IPS-20b (cell line): ENCODE measurements around the gene NBPF4.
A peak's percentile ranks its signal among the peaks of the same experiment; 100 is the strongest.
"Not testable (repeated sequence)": the region's sequence is repeated elsewhere in the genome, so short reads cannot be mapped to it uniquely, and the experiment has no call there.

Source experiments
- H3K27ac ChIP-seq: one replicate; pipeline ENCODE4 v1.5.1; 2013; ENCODE audit warnings: low read length
- H3K27me3 ChIP-seq: 2 replicates; pipeline ENCODE4 v1.6.1; 2013; ENCODE audit warnings: mild to moderate bottlenecking, low read length, inconsistent platforms; ENCODE audit not compliant: insufficient read depth
- H3K36me3 ChIP-seq: 2 replicates; pipeline ENCODE4 v1.6.1; 2013; ENCODE audit warnings: low read depth, mild to moderate bottlenecking, inconsistent platforms, low read length, moderate library complexity; ENCODE audit not compliant: insufficient read depth
- H3K4me1 ChIP-seq: 2 replicates; pipeline ENCODE4 v1.6.1; 2013; ENCODE audit warnings: mild to moderate bottlenecking, control low read depth, inconsistent platforms, low read length, moderate library complexity; ENCODE audit not compliant: insufficient read depth
- H3K4me3 ChIP-seq: 2 replicates; pipeline ENCODE4 v1.5.1; 2013; ENCODE audit warnings: mild to moderate bottlenecking, low read length, inconsistent platforms
- H3K9ac ChIP-seq: 2 replicates; pipeline ENCODE4 v1.6.1; 2013; ENCODE audit warnings: low read depth, mild to moderate bottlenecking, inconsistent platforms, low read length, moderate library complexity
- H3K9me3 ChIP-seq: 2 replicates; pipeline ENCODE4 v1.6.1; 2013; ENCODE audit warnings: mild to moderate bottlenecking, low read depth, low read length, inconsistent platforms; ENCODE audit not compliant: insufficient read depth

NBPF4 gene

DNA sequence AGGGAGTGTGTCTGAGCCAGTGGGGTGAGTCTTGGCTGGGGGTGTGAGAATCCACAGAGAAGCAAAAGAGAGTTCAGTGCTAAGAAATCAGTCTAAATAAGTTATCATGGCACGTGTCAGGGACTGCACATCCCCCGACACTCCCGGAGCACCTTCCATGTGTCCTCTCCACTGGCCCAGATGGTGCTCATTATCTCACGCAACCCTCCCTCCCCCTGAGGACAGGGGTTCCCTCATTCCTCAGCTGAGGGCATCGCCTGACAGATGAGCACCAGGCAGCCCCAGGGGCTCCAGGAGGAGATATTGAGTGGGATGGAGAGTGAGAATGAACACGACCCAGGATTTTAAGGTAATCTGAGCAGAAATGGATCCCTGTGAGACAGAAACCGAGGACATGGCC, 16.1 kb downstream of the NBPF4 start:
- not testable (repeated sequence) for H3K36me3 ChIP-seq, H3K27me3 ChIP-seq, H3K9me3 ChIP-seq, H3K9ac ChIP-seq, H3K4me3 ChIP-seq, H3K27ac ChIP-seq, H3K4me1 ChIP-seq

DNA sequence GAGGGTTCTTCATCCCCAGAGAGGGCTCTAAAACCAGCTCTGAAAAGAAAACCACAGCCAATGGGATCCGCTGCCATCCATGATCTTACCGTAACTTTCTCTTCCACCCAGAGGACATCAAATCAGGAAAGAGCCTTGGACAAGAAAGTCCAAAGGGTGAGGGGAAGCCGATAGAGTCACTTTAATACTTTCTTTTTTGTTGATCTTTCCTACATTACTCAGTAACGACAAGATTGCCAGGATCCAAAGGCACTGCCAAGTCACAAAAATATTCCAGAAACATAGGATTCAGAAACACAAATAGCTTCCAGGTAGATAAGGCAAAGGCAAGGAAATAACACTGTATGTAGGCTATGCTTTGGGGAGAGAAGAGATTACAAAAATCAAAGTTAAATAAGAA, 17.0 kb downstream of the NBPF4 start:
- not testable (repeated sequence) for H3K27ac ChIP-seq, H3K9me3 ChIP-seq, H3K4me3 ChIP-seq, H3K9ac ChIP-seq, H3K4me1 ChIP-seq, H3K27me3 ChIP-seq, H3K36me3 ChIP-seq

DNA sequence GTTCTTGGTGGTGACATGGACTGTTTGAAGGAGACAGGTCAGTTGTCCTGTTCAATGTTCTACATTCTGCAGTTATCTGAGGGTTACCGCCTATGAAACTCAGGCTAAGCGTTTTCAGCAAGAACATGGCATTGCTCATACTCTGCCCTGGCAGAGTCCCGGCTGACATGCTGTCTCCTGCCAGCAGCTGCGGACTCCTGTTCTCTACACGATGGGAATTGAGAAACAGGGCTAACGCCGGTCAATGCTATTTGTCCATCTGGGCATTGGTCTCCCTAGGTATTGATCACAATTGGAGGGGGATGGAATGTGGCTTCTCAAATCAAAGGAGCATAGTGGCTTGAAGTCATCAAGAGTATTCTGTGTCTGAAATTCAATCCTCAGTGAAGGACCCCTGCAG, 20.6 kb downstream of the NBPF4 start:
- H3K9ac ChIP-seq, H3K9me3 ChIP-seq, H3K4me1 ChIP-seq, H3K27ac ChIP-seq, H3K4me3 ChIP-seq, H3K27me3 ChIP-seq, H3K36me3 ChIP-seq: not testable (repeated sequence)

DNA sequence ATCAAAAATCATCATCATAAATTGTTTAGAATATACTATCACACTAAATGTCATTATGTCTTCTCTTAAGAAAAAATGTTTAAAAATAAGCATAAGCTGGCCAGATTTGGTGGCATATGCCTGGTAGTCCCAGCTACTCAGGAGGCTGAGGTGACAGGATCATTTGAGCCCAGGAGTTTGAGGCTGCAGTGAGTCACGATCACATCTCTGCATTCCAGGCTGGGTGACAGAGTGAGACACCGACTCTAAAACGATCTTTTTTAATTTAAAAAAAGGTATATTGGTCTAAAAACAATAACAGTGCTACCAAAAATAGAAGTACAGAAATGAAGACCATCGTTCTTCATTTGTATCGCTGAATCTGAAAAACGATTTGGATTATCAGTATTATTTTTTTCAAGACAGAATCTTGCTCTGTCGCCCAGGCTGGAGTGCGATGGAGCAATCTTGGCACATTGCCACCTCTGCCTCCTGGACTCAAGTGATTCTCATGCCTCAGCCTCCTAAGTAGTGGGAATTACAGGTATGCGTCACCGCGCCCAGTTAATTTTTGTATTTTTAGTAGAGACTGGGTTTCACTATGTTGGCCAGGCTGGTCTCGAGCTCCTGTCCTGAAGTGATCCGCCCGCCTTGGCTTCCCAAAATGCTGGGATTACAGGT, 26.2 kb downstream of the NBPF4 start:
- not testable (repeated sequence) for H3K9me3 ChIP-seq, H3K4me1 ChIP-seq, H3K36me3 ChIP-seq, H3K27me3 ChIP-seq, H3K9ac ChIP-seq, H3K27ac ChIP-seq, H3K4me3 ChIP-seq

DNA sequence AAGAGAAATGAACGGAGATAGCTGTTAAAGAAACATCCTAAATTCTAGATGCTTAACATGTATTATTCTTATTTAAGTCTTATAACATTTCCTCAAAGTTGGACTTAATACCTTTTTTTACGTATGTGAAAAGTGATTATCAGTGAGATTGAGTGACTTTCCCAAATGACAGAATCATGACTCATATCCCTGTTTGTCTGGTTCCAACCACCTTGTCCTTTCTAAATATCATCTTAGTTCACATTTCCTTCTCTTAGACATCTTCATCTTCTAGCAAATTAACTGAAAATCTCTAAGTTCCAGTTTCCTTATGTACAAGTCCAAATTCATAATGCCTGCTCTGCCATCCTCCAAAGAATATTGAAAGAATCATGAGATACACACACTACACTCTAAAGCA, 26.9 kb downstream of the NBPF4 start:
- H3K9me3 ChIP-seq, H3K4me3 ChIP-seq, H3K9ac ChIP-seq, H3K36me3 ChIP-seq, H3K27ac ChIP-seq, H3K27me3 ChIP-seq, H3K4me1 ChIP-seq: not testable (repeated sequence)

DNA sequence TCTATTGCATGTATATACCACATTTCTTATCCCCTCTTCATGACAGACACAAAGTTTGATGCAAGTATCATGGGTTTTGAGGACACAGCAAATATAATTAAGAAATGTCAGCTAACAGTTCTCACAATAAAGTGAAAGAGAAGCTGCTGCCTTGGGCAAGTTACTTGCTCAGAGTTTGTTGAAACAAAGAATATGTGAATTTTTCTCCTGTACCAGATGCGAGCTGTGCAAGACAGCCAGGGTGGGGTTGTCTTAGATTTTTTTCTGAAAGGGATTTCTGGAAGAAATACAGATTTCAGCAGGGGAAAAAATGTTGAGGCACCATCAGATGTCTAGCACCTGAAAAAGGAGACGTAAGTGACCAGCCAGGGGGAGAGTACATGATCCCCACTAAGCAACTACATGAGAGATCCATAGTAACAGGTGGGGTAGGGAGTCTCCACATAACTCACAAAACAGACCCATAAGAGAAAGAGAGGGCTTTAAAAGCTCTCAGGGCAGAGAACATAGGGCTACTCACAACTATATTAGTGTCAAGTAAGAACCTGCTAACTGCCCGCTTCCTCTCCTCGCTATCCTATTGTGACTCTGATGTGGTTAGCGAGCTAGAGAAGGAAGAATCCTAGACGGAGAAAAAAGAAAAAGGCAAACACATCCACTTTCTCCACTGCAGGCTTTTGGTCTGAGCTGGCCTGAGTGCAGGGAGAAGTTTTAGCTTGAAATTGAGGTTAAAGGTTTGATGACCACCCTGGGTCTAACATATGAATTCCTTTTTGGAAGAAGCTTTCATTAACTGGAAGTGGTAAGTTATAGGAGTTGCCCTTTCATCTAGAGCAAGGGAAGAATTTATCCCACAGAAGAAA, 27.6 kb downstream of the NBPF4 start:
- H3K36me3 ChIP-seq, H3K27me3 ChIP-seq, H3K9ac ChIP-seq, H3K27ac ChIP-seq, H3K4me3 ChIP-seq, H3K9me3 ChIP-seq, H3K4me1 ChIP-seq: not testable (repeated sequence)

DNA sequence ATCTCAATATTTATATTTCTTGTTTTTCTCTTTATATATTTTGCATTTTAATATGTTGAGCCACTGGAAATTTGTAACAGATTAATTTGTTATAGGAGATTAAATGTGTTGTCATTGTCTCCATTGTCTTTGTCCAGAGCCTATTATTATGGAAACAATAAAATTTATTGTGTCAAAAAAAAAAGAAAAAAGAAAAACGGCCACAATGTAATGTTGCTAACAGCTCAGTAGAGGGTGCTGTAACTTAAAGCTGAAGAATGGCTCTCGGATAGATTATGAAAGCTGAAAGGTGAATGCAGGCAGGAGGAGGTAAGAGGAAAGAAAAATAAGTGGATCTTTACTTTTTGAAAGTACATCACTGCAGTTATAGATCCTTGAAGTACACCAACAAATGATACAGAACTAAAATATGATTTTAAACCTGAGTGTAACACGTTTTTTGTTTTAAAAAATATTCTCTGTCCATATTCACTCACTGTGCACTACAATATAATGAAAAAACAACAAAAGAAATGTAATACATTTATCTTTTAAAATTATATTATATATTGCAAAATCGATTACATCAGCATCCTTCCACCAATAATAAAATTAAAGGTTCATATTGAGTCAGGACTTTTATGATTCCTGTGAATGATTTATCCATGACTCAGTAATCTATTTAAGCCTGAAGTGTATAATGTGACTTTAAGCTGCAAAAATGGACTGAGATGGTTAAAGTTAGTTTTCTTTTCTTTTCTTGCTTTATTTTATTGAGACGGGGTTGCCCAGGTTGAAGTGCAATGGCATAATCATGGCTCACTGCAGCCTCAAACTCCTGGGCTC, 29.0 kb downstream of the NBPF4 start:
- H3K36me3 ChIP-seq, H3K27ac ChIP-seq, H3K27me3 ChIP-seq, H3K9me3 ChIP-seq, H3K9ac ChIP-seq, H3K4me3 ChIP-seq, H3K4me1 ChIP-seq: not testable (repeated sequence)

DNA sequence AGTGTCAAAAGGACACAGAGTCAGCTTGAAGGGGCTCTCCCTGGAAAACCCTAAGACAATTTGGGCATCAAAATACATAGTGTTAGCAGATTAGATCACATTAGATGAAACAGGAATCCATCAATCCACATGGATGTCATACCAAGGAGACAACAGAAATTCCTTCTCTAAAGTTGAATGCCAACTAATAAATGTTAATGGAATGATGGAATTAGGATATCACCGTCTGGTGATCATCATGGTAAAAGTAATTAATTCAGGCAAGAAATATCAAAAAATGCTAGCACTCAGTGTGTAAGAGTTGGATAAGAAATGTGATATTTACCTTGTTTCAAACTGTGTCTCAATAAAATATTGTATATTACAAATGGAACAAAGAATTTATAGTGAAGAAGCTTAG, 32.9 kb downstream of the NBPF4 start:
- Histone ChIP-seq H3K36me3 (no peaks in the 10 kb centered on the region), H3K9me3 (no peaks in the 10 kb centered on the region), H3K27ac (no peak overlapping the region), H3K9ac (no peak overlapping the region), H3K27me3 (no peaks in the 10 kb centered on the region), H3K4me3 (no peak overlapping the region), H3K4me1 (peaks cover 3% of the 10 kb centered on the region; the same call in 1 of the 2 replicates)

DNA sequence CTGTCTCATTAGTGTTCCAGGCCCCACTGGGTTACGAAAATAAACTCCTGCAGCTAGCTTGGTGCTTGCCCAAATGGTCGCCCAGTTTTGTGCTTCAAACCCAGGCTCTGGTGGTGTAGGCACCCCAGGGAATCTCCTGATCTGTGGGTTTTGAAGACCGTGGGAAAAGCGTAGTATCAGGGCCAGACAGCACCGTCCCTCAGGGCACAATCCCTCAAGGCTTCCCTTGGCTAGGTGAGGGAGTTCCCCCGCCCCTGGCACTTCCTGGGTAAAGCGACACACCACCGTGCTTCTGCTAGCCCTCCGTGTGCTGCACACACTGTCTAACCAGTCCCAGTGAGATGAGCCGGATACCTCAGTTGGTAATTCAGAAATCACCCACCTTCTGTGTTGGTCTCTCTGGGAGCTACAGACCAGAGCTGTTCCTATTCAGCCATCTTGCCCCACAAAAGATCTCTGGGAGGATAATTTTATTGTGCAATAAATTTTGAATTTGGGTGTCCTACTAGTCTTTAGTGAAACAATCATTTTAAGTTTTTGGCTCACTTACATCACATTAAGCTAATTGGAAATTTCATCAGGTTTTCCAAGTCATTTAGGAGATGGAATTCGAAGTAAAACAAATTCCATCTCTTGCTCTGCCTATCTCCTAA, 34.3 kb downstream of the NBPF4 start:
- Histone ChIP-seq H3K36me3 (no peaks in the 10 kb centered on the region), H3K9ac (peak overlapping the region; percentile 6; the same call in 1 of the 2 replicates), H3K27ac (no peak overlapping the region), H3K27me3 (no peaks in the 10 kb centered on the region), H3K4me1 (peaks cover 3% of the 10 kb centered on the region; the same call in 1 of the 2 replicates), H3K9me3 (no peaks in the 10 kb centered on the region), H3K4me3 (no peak overlapping the region; the same call in 1 of the 2 replicates)

DNA sequence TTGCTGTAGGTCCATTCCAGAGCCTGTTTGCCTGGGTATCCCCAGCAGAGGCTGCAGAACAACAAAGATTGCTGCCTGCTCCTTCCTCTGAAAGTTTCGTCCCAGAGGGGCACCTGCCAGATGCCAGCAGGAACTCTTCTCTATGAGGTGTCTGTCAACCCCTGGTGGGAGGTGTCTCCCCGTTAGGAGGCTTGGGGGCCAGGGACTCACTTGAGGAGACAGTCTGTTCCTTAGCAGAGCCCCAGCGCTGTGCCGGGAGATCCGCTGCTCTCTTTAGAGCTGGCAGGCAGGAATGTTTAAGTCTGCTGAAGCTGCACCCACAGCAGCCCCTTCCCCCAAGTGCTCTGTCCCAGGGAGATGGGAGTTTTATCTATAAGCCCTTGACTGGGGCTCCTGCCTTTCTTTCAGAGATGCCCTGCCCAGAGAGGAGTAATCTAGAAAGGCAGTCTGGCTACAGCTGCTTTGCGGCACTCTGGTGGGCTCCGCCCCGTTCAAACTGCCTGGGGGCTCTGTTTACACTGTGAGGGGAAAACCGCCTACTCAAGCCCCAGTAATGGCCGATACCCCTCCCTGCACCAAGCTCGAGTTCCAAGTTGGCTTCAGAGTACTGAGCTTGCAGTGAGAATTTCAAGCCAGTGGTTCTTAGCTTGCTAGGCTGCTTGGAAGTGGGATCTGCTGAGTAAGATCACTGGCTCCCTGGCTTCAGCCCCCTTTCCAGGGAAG, 35.0 kb downstream of the NBPF4 start:
- Histone ChIP-seq H3K9ac (peak overlapping the region; percentile 6; the same call in 1 of the 2 replicates), H3K27me3 (no peaks in the 10 kb centered on the region), H3K36me3 (no peaks in the 10 kb centered on the region), H3K9me3 (no peaks in the 10 kb centered on the region), H3K4me1 (peaks cover 3% of the 10 kb centered on the region; the same call in 1 of the 2 replicates), H3K4me3 (no peak overlapping the region; the same call in 1 of the 2 replicates), H3K27ac (no peak overlapping the region)

DNA sequence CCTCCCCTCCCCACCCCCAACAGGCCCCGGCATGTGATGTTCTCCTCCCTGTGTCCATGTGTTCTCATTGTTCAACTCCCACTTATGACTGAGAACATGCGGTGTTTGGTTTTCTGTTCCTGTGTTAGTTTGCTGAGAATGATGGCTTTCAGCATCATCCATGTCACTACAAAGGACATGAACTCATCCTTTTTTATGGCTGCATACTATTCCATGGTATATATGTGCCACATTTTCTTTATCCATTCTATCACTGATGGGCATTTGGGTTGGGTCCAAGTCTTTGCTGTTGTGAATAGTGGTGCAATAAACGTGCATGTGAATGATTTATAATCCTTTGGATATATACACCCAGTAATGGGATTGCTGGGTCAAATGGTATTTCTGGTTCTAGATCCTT, 40.3 kb downstream of the NBPF4 start:
- not testable (repeated sequence) for H3K27ac ChIP-seq, H3K36me3 ChIP-seq, H3K9ac ChIP-seq, H3K4me1 ChIP-seq, H3K4me3 ChIP-seq, H3K9me3 ChIP-seq
- H3K27me3 ChIP-seq: peaks cover 28% of the 10 kb centered on the region
